ENCODE results near the gene BRD9. TPM values are rescaled to one million over a fixed set of nuclear protein-coding genes. Genes with fewer than 3 reads are reported as not detected.
"Not testable (repeated sequence)": the region's sequence is repeated elsewhere in the genome, so short reads cannot be mapped to it uniquely, and the experiment has no call there.

The BRD9 gene
- total and polyA plus RNA-seq, 2 experiments from 2014 or later: 17.8 to 20.3 TPM

DNA sequence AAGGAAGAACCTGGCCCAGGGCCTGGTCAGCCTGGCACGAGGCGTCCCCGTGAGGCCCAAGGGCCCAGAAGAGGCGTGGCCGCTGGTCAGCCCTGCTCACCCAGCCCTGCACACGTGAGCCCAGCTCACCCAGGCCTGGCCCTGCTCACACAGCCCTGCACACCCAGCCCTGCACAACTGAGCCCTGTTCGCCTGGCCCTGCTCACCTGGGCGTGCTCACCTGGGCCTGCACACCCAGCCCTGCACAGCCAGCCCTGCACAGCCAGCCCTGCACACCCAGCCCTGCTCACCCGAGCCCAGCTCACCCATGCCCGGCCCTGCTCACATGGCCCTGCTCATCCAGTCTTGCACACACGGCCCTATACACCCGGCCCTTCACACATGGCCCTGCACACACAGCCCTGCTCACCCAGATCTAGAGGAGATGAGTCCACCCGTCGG lies 43.9 kb downstream of the BRD9 start:
- WGBS (ENCODE audit: low lambda C conversion rate, missing lambda C conversion rate): 94% methylated on average over 14 of the region's 14 CpGs
- no peak overlapping the region for H3K4me3 ChIP-seq
- no peak for DNase-seq (ENCODE audit: low spot score)
- H3K4me2 ChIP-seq: no peak overlapping the region
- H4K20me1 ChIP-seq (ENCODE audit: insufficient read depth, poor library complexity, severe bottlenecking): no peaks in the 10 kb centered on the region
- no peaks in the 10 kb centered on the region for H3K9me3 ChIP-seq (ENCODE audit: low read depth)
- no peak overlapping the region for H3K27ac ChIP-seq
- H2AFZ ChIP-seq: no peak overlapping the region
- no peaks in the 10 kb centered on the region for H3K79me2 ChIP-seq
- H3K27me3 ChIP-seq: no peaks in the 10 kb centered on the region
- no peak for TF ChIP-seq CTCF (IDR thresholded peaks at IDR 0.05; ENCODE audit: poor library complexity)
- no peak for TF ChIP-seq EZH2phosphoT487 (IDR thresholded peaks at IDR 0.05; ENCODE audit: low read depth, severe bottlenecking, unreplicated experiment)
- no peak for TF ChIP-seq EZH2 (IDR thresholded peaks at IDR 0.05; ENCODE audit: borderline replicate concordance)
- no peaks in the 10 kb centered on the region for H3K36me3 ChIP-seq (replicated peaks; ENCODE audit: insufficient read depth, low read depth)
- H3K4me1 ChIP-seq (ENCODE audit: insufficient read depth): no peaks in the 10 kb centered on the region
- no peaks in the 10 kb centered on the region for H3K9me2 ChIP-seq (replicated peaks; ENCODE audit: insufficient read depth)

DNA sequence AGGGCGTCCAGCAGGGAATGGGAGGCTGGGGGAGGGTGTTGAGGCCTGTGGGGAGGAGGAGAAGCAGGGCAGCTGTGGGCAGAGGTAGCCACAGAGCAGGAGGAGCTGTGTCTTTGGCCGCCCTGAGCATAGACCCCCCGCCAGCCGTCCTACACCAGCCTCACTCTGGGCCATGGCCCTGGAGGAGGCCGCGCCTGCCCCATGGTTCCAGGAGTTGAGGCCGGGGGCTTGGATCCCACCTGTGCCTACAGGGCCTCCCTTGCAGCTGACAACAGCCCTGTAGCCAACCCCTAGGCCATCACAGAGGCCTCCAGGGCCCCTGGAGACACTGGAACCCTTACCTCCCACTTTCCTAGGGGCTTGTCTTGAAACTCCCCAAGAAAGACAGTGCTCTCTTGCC lies 44.9 kb downstream of the BRD9 start:
- H3K4me1 ChIP-seq (ENCODE audit: insufficient read depth); H2AFZ ChIP-seq; H3K9me3 ChIP-seq (ENCODE audit: low read depth); H3K27me3 ChIP-seq; H4K20me1 ChIP-seq (ENCODE audit: insufficient read depth, poor library complexity, severe bottlenecking); H3K9me2 ChIP-seq (replicated peaks; ENCODE audit: insufficient read depth); H3K27ac ChIP-seq; H3K36me3 ChIP-seq (replicated peaks; ENCODE audit: insufficient read depth, low read depth); H3K79me2 ChIP-seq; DNase-seq (ENCODE audit: low spot score); H3K4me3 ChIP-seq; H3K4me2 ChIP-seq: not testable (repeated sequence)
- WGBS (ENCODE audit: low lambda C conversion rate, missing lambda C conversion rate): 98% methylated on average over 3 of the region's 7 CpGs

DNA sequence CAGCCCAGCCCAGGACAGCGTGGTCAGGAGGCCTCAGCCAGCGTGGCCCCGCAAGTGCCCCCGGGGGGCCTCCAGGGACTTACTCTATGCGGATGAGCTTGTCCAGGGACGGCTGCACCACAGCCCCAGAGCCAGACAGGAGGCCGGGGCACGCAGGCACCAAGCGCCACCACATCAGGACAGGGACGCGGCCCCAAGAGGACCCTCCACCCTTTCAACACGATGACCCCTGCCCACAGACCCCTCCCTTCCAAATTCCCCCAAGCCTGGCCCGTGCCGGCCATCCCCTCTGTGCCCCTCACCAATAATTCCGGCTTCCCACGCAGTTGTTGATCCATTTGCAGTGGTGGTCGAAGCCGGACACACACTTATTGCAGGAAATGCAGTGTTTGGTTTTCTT lies 45.4 kb downstream of the BRD9 start:
- not testable (repeated sequence) for H3K4me1 ChIP-seq (ENCODE audit: insufficient read depth); H3K4me3 ChIP-seq; H3K9me3 ChIP-seq (ENCODE audit: low read depth); H3K4me2 ChIP-seq; H4K20me1 ChIP-seq (ENCODE audit: insufficient read depth, poor library complexity, severe bottlenecking); H3K36me3 ChIP-seq (replicated peaks; ENCODE audit: insufficient read depth, low read depth); H2AFZ ChIP-seq; DNase-seq (ENCODE audit: low spot score); H3K9me2 ChIP-seq (replicated peaks; ENCODE audit: insufficient read depth); H3K27me3 ChIP-seq; H3K27ac ChIP-seq; H3K79me2 ChIP-seq
- 94% methylated on average over 11 of the region's 18 CpGs for WGBS (ENCODE audit: low lambda C conversion rate, missing lambda C conversion rate)

- H3K79me2 ChIP-seq; H3K4me1 ChIP-seq (ENCODE audit: insufficient read depth); H2AFZ ChIP-seq; DNase-seq (ENCODE audit: low spot score); H3K4me2 ChIP-seq; H3K9me3 ChIP-seq (ENCODE audit: low read depth); H3K27me3 ChIP-seq; H3K36me3 ChIP-seq (replicated peaks; ENCODE audit: insufficient read depth, low read depth); H3K27ac ChIP-seq; H3K4me3 ChIP-seq; H4K20me1 ChIP-seq (ENCODE audit: insufficient read depth, poor library complexity, severe bottlenecking); H3K9me2 ChIP-seq (replicated peaks; ENCODE audit: insufficient read depth): not testable (repeated sequence)
- WGBS (ENCODE audit: low lambda C conversion rate, missing lambda C conversion rate): 86% methylated on average over 18 of the region's 18 CpGs
These were observed 46.0 kb downstream of the BRD9 start for GRCh38 chr5:846602-847091.

- not testable (repeated sequence) for H3K4me3 ChIP-seq; H3K9me3 ChIP-seq (ENCODE audit: low read depth); H3K4me1 ChIP-seq (ENCODE audit: insufficient read depth); H3K79me2 ChIP-seq; H2AFZ ChIP-seq; H3K27me3 ChIP-seq; DNase-seq (ENCODE audit: low spot score); H3K36me3 ChIP-seq (replicated peaks; ENCODE audit: insufficient read depth, low read depth); H3K27ac ChIP-seq; H3K4me2 ChIP-seq; H3K9me2 ChIP-seq (replicated peaks; ENCODE audit: insufficient read depth); H4K20me1 ChIP-seq (ENCODE audit: insufficient read depth, poor library complexity, severe bottlenecking)
- WGBS (ENCODE audit: low lambda C conversion rate, missing lambda C conversion rate): 91% methylated on average over 29 of the region's 35 CpGs
These were observed 46.7 kb downstream of the BRD9 start for GRCh38 chr5:845676-846601.

DNA sequence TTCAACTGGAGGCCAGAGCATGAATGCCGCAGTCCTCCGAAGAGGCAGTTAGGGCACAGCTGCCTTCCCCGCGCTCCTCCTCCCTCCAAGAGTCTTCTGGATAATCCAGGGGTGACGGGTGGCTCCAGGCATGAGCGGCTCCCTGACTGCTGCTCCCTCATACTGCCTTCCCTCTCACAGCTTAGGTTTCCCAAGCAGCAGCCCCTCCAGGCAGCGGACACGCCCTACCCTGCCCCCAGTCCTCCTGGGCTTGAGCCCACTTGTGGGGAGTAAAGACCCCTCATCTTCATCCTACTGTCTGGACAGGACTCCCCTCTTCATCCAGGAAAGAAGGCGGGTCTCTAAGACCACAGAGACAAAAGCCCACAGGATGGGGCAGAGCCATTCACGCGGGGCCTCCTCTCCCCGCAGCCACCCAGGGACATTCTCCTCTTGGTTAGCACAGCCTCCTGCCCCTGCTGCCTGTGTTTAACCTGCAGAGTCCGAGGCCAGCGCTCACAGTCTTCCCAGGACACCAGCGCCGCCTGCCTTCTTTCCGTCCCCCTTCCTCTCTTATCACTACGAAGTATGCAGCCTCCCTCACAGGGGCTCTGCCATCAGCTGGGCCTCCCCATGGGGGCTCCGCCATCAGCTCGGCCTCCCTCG lies 47.4 kb downstream of the BRD9 start:
- H3K4me1 ChIP-seq (ENCODE audit: insufficient read depth); DNase-seq (ENCODE audit: low spot score); H4K20me1 ChIP-seq (ENCODE audit: insufficient read depth, poor library complexity, severe bottlenecking); H3K36me3 ChIP-seq (replicated peaks; ENCODE audit: insufficient read depth, low read depth); H3K27ac ChIP-seq; H3K27me3 ChIP-seq; H2AFZ ChIP-seq; H3K4me2 ChIP-seq; H3K9me3 ChIP-seq (ENCODE audit: low read depth); H3K4me3 ChIP-seq; H3K79me2 ChIP-seq; H3K9me2 ChIP-seq (replicated peaks; ENCODE audit: insufficient read depth): not testable (repeated sequence)
- 85% methylated on average over 12 of the region's 21 CpGs for WGBS (ENCODE audit: low lambda C conversion rate, missing lambda C conversion rate)

GRCh38 chr5:844426-844825 lies 48.2 kb downstream of the BRD9 start:
- not testable (repeated sequence) for DNase-seq (ENCODE audit: low spot score); H3K79me2 ChIP-seq; H3K4me1 ChIP-seq (ENCODE audit: insufficient read depth); H4K20me1 ChIP-seq (ENCODE audit: insufficient read depth, poor library complexity, severe bottlenecking); H3K9me2 ChIP-seq (replicated peaks; ENCODE audit: insufficient read depth); H3K36me3 ChIP-seq (replicated peaks; ENCODE audit: insufficient read depth, low read depth); H3K27me3 ChIP-seq; H3K4me2 ChIP-seq; H2AFZ ChIP-seq; H3K9me3 ChIP-seq (ENCODE audit: low read depth); H3K27ac ChIP-seq; H3K4me3 ChIP-seq
- 93% methylated on average over 16 of the region's 16 CpGs for WGBS (ENCODE audit: low lambda C conversion rate, missing lambda C conversion rate)
